Epithelial cell of umbilical artery (primary cell): Measurements from ENCODE around the gene MCM10. TPM values are rescaled to one million over a fixed set of nuclear protein-coding genes. Genes with fewer than 3 reads are reported as not detected.

Source experiments
- total RNA-seq: library from RNA; depleted of rRNA; stranded (reverse); fragments of >200 nt; gene quantifications from 2 replicates; pipeline ENCODE4 v1.2.3, GENCODE V29; 2014

MCM10 gene
- 13.3 and 16.0 TPM in 2 replicates for total RNA-seq

GRCh38 chr10:13160934-13161856 lies at the start of gene MCM10:
TSS of gene MCM10 (plus strand) at chr10:13161558. CDS start at chr10:13164203, 2,645 bp downstream.

GRCh38 chr10:13234172-13234571 lies 72.8 kb downstream of the MCM10 start, which contains the start of gene UCMA:
TSS of gene UCMA (minus strand) at chr10:13234374. CDS start at chr10:13234258, 116 bp downstream.

Other genes starting within 250 kb of the MCM10 start
- gene CCDC3, start 159.8 kb upstream of the MCM10 start, total RNA-seq: 0.61 and 1.3 TPM in 2 replicates
- gene OPTN, start 61.4 kb upstream of the MCM10 start, total RNA-seq: 39.3 and 74.3 TPM in 2 replicates
- not detected in 2 replicates for gene UCMA, start 72.8 kb downstream of the MCM10 start, total RNA-seq
- gene PHYH, start 138.5 kb downstream of the MCM10 start, total RNA-seq: 7.5 and 7.9 TPM in 2 replicates
- gene SEPHS1, start 186.7 kb downstream of the MCM10 start, total RNA-seq: 34.8 and 40.4 TPM in 2 replicates